Testis (tissue), 3 donors: Measurements from ENCODE around the gene APOBEC3F. TPM values are rescaled to one million over a fixed set of nuclear protein-coding genes. Genes with fewer than 3 reads are reported as not detected.
"Not testable (repeated sequence)": the region's sequence is repeated elsewhere in the genome, so short reads cannot be mapped to it uniquely, and the experiment has no call there.

Experiments used
- DNase-seq: peaks from one replicate; pipeline ENCODE4 v3.0.0-alpha.2; 2019
- H3K27ac ChIP-seq, 2 donors: fragments of 200-600 bp; sonication (generic); one replicate each; pipeline ENCODE4 v1.5.1; 2019
- H3K27me3 ChIP-seq: fragments of 200-600 bp; sonication (generic); one replicate; pipeline ENCODE4 v1.5.1; 2019
- H3K36me3 ChIP-seq: fragments of 200-600 bp; sonication (generic); one replicate; pipeline ENCODE4 v1.5.1; 2017; ENCODE audit warnings: low read depth; ENCODE audit errors: missing control alignments
- H3K4me1 ChIP-seq: fragments of 200-600 bp; sonication (generic); one replicate; pipeline ENCODE4 v1.5.1; 2019
- H3K4me3 ChIP-seq, 2 donors: fragments of 200-600 bp; sonication (generic); one replicate each; pipeline ENCODE4 v1.5.1; 2017 to 2019
- H3K9me3 ChIP-seq: fragments of 200-600 bp; sonication (generic); one replicate; pipeline ENCODE4 v1.5.1; 2017
- CTCF ChIP-seq, 3 experiments: fragments of 450-650 bp in 2 of 3; fragments of 200-600 bp in 1 of 3; sonication (generic) in 1 of 3; IDR thresholded peaks; one replicate each; pipeline ENCODE4 v1.5.1; 2016 to 2019; ENCODE audit warnings: antibody characterized with exemption in 3 of 3, mild to moderate bottlenecking in 2 of 3, moderate library complexity in 1 of 3
- POLR2A ChIP-seq: fragments of 450-650 bp; IDR thresholded peaks from one replicate; pipeline ENCODE4 v1.6.1; 2017; ENCODE audit warnings: antibody characterized with exemption, mild to moderate bottlenecking, moderate library complexity
- WGBS, 2 donors: methylation state at CpG; one replicate each; pipeline ENCODE4 v1.1.5; 2018; 5-methylcytosine and 5-hydroxymethylcytosine counted together
- intact Hi-C: fragments of 100-400 bp; cut with DNase I; formaldehyde crosslinking; loops from one replicate; pipeline ENCODE4 v1.15.1; 2023; ENCODE audit warnings: low total_unique reads
- polyA plus RNA-seq: library from polyadenylated mRNA; stranded (reverse); fragments of 350-450 nt; fragmentation: Illumina TruSeq; extraction: RNeasy Lipid Tissue Mini Kit (QIAGEN cat#74804); gene quantifications from one replicate; pipeline ENCODE4 v1.2.3, GENCODE V29; 2014; ENCODE audit warnings: low read depth, low replicate concordance; ENCODE audit not compliant: insufficient read depth
- total RNA-seq, 2 donors: library from RNA; depleted of rRNA; stranded (reverse); fragments of >200 nt; gene quantifications; one replicate each; pipeline ENCODE4 v1.2.3, GENCODE V29; 2016

APOBEC3F gene
- total and polyA plus RNA-seq, 3 donors from 2014 or later, result 19.0 to 30.5 (median 26.8) TPM

- Histone ChIP-seq H3K4me1 (no peaks in the 10 kb centered on the region), H3K36me3 (no peaks in the 10 kb centered on the region), H3K9me3 (no peaks in the 10 kb centered on the region), H3K27me3 (no peaks in the 10 kb centered on the region), H3K4me3 (no peak overlapping the region), H3K27ac (no peak overlapping the region)
- intact Hi-C loops, result no loop called here
- WGBS, 2 donors, result 92 to 95% methylated on average over 7 of the region's 7 CpGs
- DNase-seq, result no peak
- no peak for TF ChIP-seq CTCF (IDR thresholded peaks at IDR 0.05)
Observed at GRCh38 chr22:39070186-39070585, 29.5 kb downstream of the APOBEC3F start.

GRCh38 chr22:39072581-39072981, 31.9 kb downstream of the APOBEC3F start:
- WGBS, 2 donors, result 64 to 83% methylated on average over 6 to 7 of the region's 7 CpGs
- H3K27ac ChIP-seq, H3K4me3 ChIP-seq, H3K36me3 ChIP-seq, H3K9me3 ChIP-seq, H3K4me1 ChIP-seq, DNase-seq, intact Hi-C loops, H3K27me3 ChIP-seq: not testable (repeated sequence)

GRCh38 chr22:39073981-39074380, 33.3 kb downstream of the APOBEC3F start:
- 44 to 48% methylated on average over 2 of the region's 2 CpGs for WGBS, 2 donors
- Histone ChIP-seq H3K27me3 (no peaks in the 10 kb centered on the region), H3K36me3 (no peaks in the 10 kb centered on the region), H3K27ac (no peak overlapping the region), H3K4me1 (peaks cover 4% of the 10 kb centered on the region), H3K9me3 (no peaks in the 10 kb centered on the region), H3K4me3 (no peak overlapping the region)
- intact Hi-C loops, result no loop called here
- TF ChIP-seq POLR2A (no peak), CTCF (IDR thresholded peaks at IDR 0.05) (no peak)
- DNase-seq, result no peak

GRCh38 chr22:39076155-39077025, 35.7 kb downstream of the APOBEC3F start:
- H3K4me3 ChIP-seq, result peak overlapping the region in 1 of 2 donors; percentile 59
- not testable (repeated sequence) for H3K9me3 ChIP-seq

GRCh38 chr22:39077026-39077840, 36.6 kb downstream of the APOBEC3F start, which contains the start of gene APOBEC3G:
TSS of gene APOBEC3G (plus strand) at chr22:39077275. CDS start at chr22:39077362, 87 bp downstream.
- Histone ChIP-seq H3K4me3 (peak within 1 kb of the TSS; percentile 47 to 59), H3K4me1 (peaks cover 12% of the 10 kb centered on the region), H3K27ac (peak within 1 kb of the TSS; percentile 68 to 86)
- DNase-seq, result peak; percentile 74
- H3K27me3 ChIP-seq, intact Hi-C loops, H3K9me3 ChIP-seq, H3K36me3 ChIP-seq: not testable (repeated sequence)
- WGBS, 2 donors, result 8 to 16% methylated on average over 10 to 13 of the region's 17 CpGs

More at GRCh38 chr22:39076155-39077025, 35.7 kb downstream of the APOBEC3F start:
- WGBS, 2 donors, result 25 to 77% methylated on average over 5 to 22 of the region's 24 CpGs
- DNase-seq, H3K27ac ChIP-seq, H3K36me3 ChIP-seq, intact Hi-C loops, H3K27me3 ChIP-seq: not testable (repeated sequence)
- peaks cover 12% of the 10 kb centered on the region for H3K4me1 ChIP-seq

GRCh38 chr22:39077912-39078311, 37.2 kb downstream of the APOBEC3F start:
- H3K27me3 ChIP-seq, H3K9me3 ChIP-seq, intact Hi-C loops, DNase-seq, H3K36me3 ChIP-seq: not testable (repeated sequence)
- Histone ChIP-seq H3K4me3 (peak overlapping the region in 1 of 2 donors; percentile 59), H3K27ac (peak overlapping the region in 1 of 2 donors; percentile 86), H3K4me1 (peaks cover 12% of the 10 kb centered on the region)
- 73 to 79% methylated on average over 12 of the region's 12 CpGs for WGBS, 2 donors
